B cell (primary cell): ENCODE data around the gene CDK6.

ENCODE experiments used
- CTCF ChIP-seq: fragments of 200-600 bp; IDR thresholded peaks from one replicate; pipeline ENCODE4 v1.8.0; 2022; ENCODE audit warnings: antibody characterized with exemption, mild to moderate bottlenecking
- EZH2 ChIP-seq: IDR thresholded peaks from 2 replicates; pipeline ENCODE4 v1.6.1; 2012; ENCODE audit warnings: borderline replicate concordance, low read depth, mild to moderate bottlenecking, moderate library complexity, low read length; ENCODE audit not compliant: insufficient read depth, poor library complexity, severe bottlenecking

- TF ChIP-seq CTCF (no peak), EZH2 (no peak)
These were observed 108.6 kb downstream of the CDK6 start for GRCh38 chr7:92727755-92728154.
